Brain microvascular endothelial cell (primary cell): ENCODE results near the gene OR2AK2.
A peak's percentile ranks its signal among the peaks of the same experiment; 100 is the strongest.
"Not testable (repeated sequence)": the region's sequence is repeated elsewhere in the genome, so short reads cannot be mapped to it uniquely, and the experiment has no call there.

Experiments used
- DNase-seq: peaks from one replicate; pipeline ENCODE4 v3.0.0-alpha.2; 2020
- H3K27ac ChIP-seq: fragments of 250-450 bp; sonication (Bioruptor Pico); 2 replicates; pipeline ENCODE4 v1.5.1; 2020; ENCODE audit warnings: mild to moderate bottlenecking, moderate library complexity
- H3K27me3 ChIP-seq: fragments of 250-450 bp; sonication (Bioruptor Pico); replicated peaks from 2 replicates; pipeline ENCODE4 v1.5.1; 2020; ENCODE audit warnings: mild to moderate bottlenecking
- H3K36me3 ChIP-seq: fragments of 250-450 bp; sonication (Bioruptor Pico); replicated peaks from 2 replicates; pipeline ENCODE4 v1.5.1; 2020; ENCODE audit warnings: mild to moderate bottlenecking
- H3K4me3 ChIP-seq: 2 replicates; pipeline ENCODE4 v1.5.1; 2011; ENCODE audit warnings: low read depth, mild to moderate bottlenecking, control low read depth, low read length, moderate library complexity
- in situ Hi-C: cut with HindIII; loops from 2 replicates; pipeline ENCODE4 v1.10.0; 2017; ENCODE audit warnings: low sequenced_read_pairs, low pct_ligation_motif_present
- TF ChIP-seq, protein P1 (sequence below): IDR thresholded peaks from 2 replicates; pipeline ENCODE4 v1.5.1; 2011; ENCODE audit warnings: low read depth, mild to moderate bottlenecking, moderate library complexity, low read length, control low read depth, inconsistent platforms; ENCODE audit errors: missing control alignments

OR2AK2 gene

DNA sequence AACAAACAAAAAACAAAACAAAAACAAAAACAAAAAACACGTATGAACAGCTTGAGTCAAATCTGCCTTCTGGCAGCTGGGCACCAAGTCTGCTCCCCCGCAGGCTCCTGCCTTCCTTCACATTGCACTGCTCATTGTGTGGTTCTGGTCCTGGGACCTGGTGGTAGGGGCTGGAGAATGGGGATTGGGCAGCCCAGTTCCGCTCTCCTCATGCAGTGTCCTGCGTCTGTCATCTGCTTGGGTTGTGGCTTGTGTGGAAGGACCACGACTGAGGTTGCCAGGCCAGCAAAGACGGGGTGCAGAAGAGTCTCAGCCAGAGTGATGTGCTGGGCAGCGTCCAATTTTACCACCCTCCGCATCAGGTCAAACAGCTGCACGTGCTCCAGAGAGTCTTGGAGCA lies 29.3 kb upstream of the OR2AK2 start:
- in situ Hi-C loops, result no loop called here
- DNase-seq, result no peak
- H3K27me3 ChIP-seq, result no peaks in the 10 kb centered on the region
- no peaks in the 10 kb centered on the region for H3K36me3 ChIP-seq
- TF ChIP-seq, protein P1, sequence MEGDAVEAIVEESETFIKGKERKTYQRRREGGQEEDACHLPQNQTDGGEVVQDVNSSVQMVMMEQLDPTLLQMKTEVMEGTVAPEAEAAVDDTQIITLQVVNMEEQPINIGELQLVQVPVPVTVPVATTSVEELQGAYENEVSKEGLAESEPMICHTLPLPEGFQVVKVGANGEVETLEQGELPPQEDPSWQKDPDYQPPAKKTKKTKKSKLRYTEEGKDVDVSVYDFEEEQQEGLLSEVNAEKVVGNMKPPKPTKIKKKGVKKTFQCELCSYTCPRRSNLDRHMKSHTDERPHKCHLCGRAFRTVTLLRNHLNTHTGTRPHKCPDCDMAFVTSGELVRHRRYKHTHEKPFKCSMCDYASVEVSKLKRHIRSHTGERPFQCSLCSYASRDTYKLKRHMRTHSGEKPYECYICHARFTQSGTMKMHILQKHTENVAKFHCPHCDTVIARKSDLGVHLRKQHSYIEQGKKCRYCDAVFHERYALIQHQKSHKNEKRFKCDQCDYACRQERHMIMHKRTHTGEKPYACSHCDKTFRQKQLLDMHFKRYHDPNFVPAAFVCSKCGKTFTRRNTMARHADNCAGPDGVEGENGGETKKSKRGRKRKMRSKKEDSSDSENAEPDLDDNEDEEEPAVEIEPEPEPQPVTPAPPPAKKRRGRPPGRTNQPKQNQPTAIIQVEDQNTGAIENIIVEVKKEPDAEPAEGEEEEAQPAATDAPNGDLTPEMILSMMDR, result no peak
- H3K27ac ChIP-seq, result no peak overlapping the region
- no peak overlapping the region for H3K4me3 ChIP-seq

DNA sequence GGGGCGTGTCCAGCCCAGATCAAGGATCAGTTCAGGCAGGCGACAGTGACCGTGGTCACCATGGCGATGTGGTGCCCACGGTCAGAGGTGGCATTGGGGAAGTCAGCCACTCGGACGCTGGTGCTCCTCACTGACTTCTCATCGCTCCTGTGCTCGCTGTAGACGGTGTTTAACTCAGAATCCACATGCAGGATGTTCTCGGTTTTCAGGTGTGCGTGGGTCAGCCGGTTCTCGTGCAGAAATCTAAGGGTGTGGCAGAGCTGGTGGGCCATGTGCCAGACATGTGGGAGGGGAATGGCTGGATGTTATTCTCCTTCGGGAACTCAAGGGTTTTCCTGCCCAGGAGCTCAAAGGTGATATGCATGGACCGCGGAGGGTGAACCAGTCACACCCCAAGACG lies 28.6 kb upstream of the OR2AK2 start:
- Histone ChIP-seq H3K36me3 (no peaks in the 10 kb centered on the region), H3K4me3 (no peak overlapping the region), H3K27me3 (no peaks in the 10 kb centered on the region), H3K27ac (no peak overlapping the region)
- in situ Hi-C loops, result no loop called here
- TF ChIP-seq, protein P1, result no peak
- DNase-seq, result no peak

DNA sequence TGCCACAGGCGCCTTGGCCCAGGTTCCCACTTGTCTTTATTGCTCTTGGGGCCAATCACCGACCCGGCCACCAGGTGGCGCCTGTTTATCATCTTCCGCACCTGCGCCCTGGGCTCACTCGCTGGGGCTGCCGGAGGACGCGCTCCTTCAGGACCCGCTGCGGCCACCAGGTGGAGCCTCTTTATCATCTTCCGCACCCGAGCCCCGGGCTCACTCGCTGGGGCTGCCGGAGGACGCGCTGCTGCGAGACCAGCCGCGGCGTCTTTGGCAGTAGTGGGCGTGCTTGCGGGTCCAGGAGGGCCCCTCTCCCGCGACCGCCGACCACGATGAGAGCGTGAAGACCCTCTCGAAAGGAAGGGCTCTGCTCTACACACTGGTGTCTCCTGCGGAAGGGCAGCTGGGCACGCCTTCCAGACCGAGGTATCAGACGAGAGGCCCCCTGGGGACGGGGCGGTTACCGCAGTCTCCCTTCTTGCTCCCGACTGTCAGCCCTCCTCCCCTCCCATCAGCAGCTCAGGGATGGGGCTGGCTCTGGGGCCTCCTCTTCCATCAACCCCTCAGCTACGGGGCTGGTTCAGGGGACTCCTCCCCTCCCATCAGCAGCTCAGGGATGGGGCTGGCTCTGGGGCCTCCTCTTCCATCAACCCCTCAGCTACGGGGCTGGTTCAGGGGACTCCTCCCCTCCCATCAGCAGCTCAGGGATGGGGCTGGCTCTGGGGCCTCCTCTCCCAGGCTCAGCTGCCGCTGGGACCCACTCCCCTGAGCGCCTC lies 27.9 kb upstream of the OR2AK2 start:
- H3K4me3 ChIP-seq, result peak overlapping the region; percentile 65
- TF ChIP-seq, protein P1, result peak; percentile 85
- H3K27me3 ChIP-seq, H3K36me3 ChIP-seq, H3K27ac ChIP-seq, DNase-seq, in situ Hi-C loops: not testable (repeated sequence)

DNA sequence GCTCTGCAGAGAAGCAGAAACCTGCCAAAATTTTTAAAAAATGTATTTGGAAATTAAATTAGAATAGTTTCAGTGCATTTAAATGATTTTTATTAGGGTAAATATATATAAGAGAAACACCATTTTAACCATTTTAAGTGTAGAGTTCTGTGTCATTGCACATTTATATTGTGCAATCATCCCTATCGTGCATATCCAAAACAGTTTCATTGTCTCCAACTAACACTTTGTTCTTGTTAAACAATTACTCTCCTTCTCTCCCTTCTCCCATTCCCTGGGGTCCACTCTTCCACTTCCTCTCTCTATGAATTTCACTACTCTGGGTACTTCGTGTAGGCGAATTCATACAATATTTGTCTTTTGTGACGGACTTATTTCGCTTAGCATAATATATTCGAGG lies 22.4 kb upstream of the OR2AK2 start:
- TF ChIP-seq, protein P1, result no peak
- no peaks in the 10 kb centered on the region for H3K27me3 ChIP-seq
- in situ Hi-C loops, result no loop called here

DNA sequence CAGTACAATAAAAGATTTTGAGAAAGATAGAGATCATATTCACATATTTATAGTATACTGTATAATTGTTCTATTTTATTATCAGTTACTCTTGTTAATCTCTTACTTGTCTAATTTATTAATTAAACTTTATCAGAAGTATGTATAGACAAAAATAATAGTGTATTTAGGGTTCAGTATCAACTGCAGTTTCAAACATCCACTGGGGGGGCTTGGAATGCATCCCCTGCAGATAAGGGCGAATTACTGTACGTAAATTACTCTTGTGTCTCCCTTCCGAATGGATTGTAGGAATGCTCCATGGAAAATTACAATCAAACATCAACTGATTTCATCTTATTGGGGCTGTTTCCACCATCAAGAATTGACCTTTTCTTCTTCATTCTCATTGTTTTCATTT lies 16.5 kb upstream of the OR2AK2 start, which contains the start of gene OR2L8:
OR2L8 (plus strand) TSS at position 301 of the 400 bp plus-strand sequence; CDS start at position 301, 0 bp downstream.
- no peak within 1 kb of the TSS for H3K4me3 ChIP-seq
- H3K36me3 ChIP-seq, result no peaks in the 10 kb centered on the region
- H3K27ac ChIP-seq, result no peak within 1 kb of the TSS
- DNase-seq, result no peak
- TF ChIP-seq, protein P1, result no peak
- no peaks in the 10 kb centered on the region for H3K27me3 ChIP-seq
- in situ Hi-C loops, result no loop called here

More for the DNA sequence above, 22.4 kb upstream of the OR2AK2 start:
- Histone ChIP-seq H3K36me3 (no peaks in the 10 kb centered on the region), H3K4me3 (no peak overlapping the region), H3K27ac (no peak overlapping the region)
- DNase-seq, result no peak
